ENCODE measurements around the gene GABRB1. TPM values are rescaled to one million over a fixed set of nuclear protein-coding genes. Genes with fewer than 3 reads are reported as not detected.

Gene GABRB1
- total RNA-seq, 2 experiments from 2014 or later: not detected

GRCh38 chr4:47337893-47338292, 306.5 kb downstream of the GABRB1 start:
- CTCF ChIA-PET (ENCODE audit: unreplicated experiment): no interaction called here

GRCh38 chr4:47340914-47341313, 309.5 kb downstream of the GABRB1 start:
- Histone ChIP-seq H2AFZ (ENCODE audit: low read length) (no peak overlapping the region), H3K27ac (ENCODE audit: low read depth, low read length, poor library complexity, severe bottlenecking) (no peak overlapping the region), H3K9me3 (ENCODE audit: low read length) (no peaks in the 10 kb centered on the region), H3K79me2 (ENCODE audit: insufficient read depth, low read depth, low read length) (no peaks in the 10 kb centered on the region), H3K9me2 (ENCODE audit: insufficient read depth, low read length) (no peaks in the 10 kb centered on the region), H3K4me2 (ENCODE audit: low read length) (no peak overlapping the region), H3K4me1 (ENCODE audit: insufficient read depth, low read length, poor library complexity, severe bottlenecking) (no peaks in the 10 kb centered on the region), H4K20me1 (ENCODE audit: insufficient read depth, low read length) (no peaks in the 10 kb centered on the region), H3K36me3 (ENCODE audit: insufficient read depth, low read length) (no peaks in the 10 kb centered on the region), H3K4me3 (ENCODE audit: low read depth, low read length, poor library complexity, severe bottlenecking) (no peak overlapping the region)
- no peak for TF ChIP-seq CTCF (conservative IDR thresholded peaks at IDR 0.05; ENCODE audit: low read length)
- no peak for TF ChIP-seq EZH2phosphoT487 (IDR thresholded peaks at IDR 0.05; ENCODE audit: borderline replicate concordance, low read depth, low read length)
- intact Hi-C loops (cut with micrococcal nuclease; ENCODE audit: unreplicated experiment): no loop called here
- no peak for DNase-seq (ENCODE audit: low spot score)
- ChIA-PET POLR2A (no interaction called here), CTCF (ENCODE audit: unreplicated experiment) (no interaction called here)
- BruUV-seq (replicated peaks): no TSS peak

More at GRCh38 chr4:47337893-47338292, 306.5 kb downstream of the GABRB1 start:
- Histone ChIP-seq H4K20me1 (ENCODE audit: insufficient read depth, low read length) (no peaks in the 10 kb centered on the region), H3K4me3 (ENCODE audit: low read depth, low read length, poor library complexity, severe bottlenecking) (no peak overlapping the region), H3K27ac (ENCODE audit: low read depth, low read length, poor library complexity, severe bottlenecking) (no peak overlapping the region), H3K9me3 (ENCODE audit: low read length) (no peaks in the 10 kb centered on the region), H2AFZ (ENCODE audit: low read length) (no peak overlapping the region), H3K9me2 (ENCODE audit: insufficient read depth, low read length) (no peaks in the 10 kb centered on the region), H3K36me3 (ENCODE audit: insufficient read depth, low read length) (no peaks in the 10 kb centered on the region), H3K4me1 (ENCODE audit: insufficient read depth, low read length, poor library complexity, severe bottlenecking) (no peaks in the 10 kb centered on the region), H3K79me2 (ENCODE audit: insufficient read depth, low read depth, low read length) (no peaks in the 10 kb centered on the region), H3K4me2 (ENCODE audit: low read length) (no peak overlapping the region)
- POLR2A ChIA-PET: interaction anchor here (0.6 to 1.0 kb wide), 2 partner anchors 13 to 361 kb away, joined by 4 to 8 read pairs; no protein-coding TSS in a partner anchor
- TF ChIP-seq EZH2phosphoT487 (IDR thresholded peaks at IDR 0.05; ENCODE audit: borderline replicate concordance, low read depth, low read length) (no peak), CTCF (conservative IDR thresholded peaks at IDR 0.05; ENCODE audit: low read length) (no peak)
- intact Hi-C loops (cut with micrococcal nuclease; ENCODE audit: unreplicated experiment): no loop called here
- DNase-seq (ENCODE audit: low spot score): no peak
- no TSS peak for BruUV-seq (replicated peaks)

GRCh38 chr4:47342796-47343195, 311.4 kb downstream of the GABRB1 start:
- H3K4me3 ChIP-seq (ENCODE audit: low read depth, low read length, poor library complexity, severe bottlenecking): no peak overlapping the region
- no peak overlapping the region for H2AFZ ChIP-seq (ENCODE audit: low read length)
- no peaks in the 10 kb centered on the region for H4K20me1 ChIP-seq (ENCODE audit: insufficient read depth, low read length)
- POLR2A ChIA-PET: interaction anchor here (0.6 kb wide), 1 partner anchor 59 kb away, joined by 3 read pairs; no protein-coding TSS in a partner anchor
- no peaks in the 10 kb centered on the region for H3K4me1 ChIP-seq (ENCODE audit: insufficient read depth, low read length, poor library complexity, severe bottlenecking)
- no peaks in the 10 kb centered on the region for H3K9me3 ChIP-seq (ENCODE audit: low read length)
- TF ChIP-seq CTCF (conservative IDR thresholded peaks at IDR 0.05; ENCODE audit: low read length) (no peak), EZH2phosphoT487 (IDR thresholded peaks at IDR 0.05; ENCODE audit: borderline replicate concordance, low read depth, low read length) (no peak)
- no peak for DNase-seq (ENCODE audit: low spot score)
- intact Hi-C loops (cut with micrococcal nuclease; ENCODE audit: unreplicated experiment): no loop called here
- H3K36me3 ChIP-seq (ENCODE audit: insufficient read depth, low read length): no peaks in the 10 kb centered on the region
- no peaks in the 10 kb centered on the region for H3K79me2 ChIP-seq (ENCODE audit: insufficient read depth, low read depth, low read length)
- H3K4me2 ChIP-seq (ENCODE audit: low read length): no peak overlapping the region
- no peak overlapping the region for H3K27ac ChIP-seq (ENCODE audit: low read depth, low read length, poor library complexity, severe bottlenecking)
- BruUV-seq (replicated peaks): no TSS peak
- CTCF ChIA-PET (ENCODE audit: unreplicated experiment): interaction anchor here (0.5 kb wide), 1 partner anchor 1018 kb away, joined by 3 read pairs; no protein-coding TSS in a partner anchor
- H3K9me2 ChIP-seq (ENCODE audit: insufficient read depth, low read length): no peaks in the 10 kb centered on the region
